GM18511 (cell line): Measurements from ENCODE around the gene FCHSD2.
"Not testable (repeated sequence)": the region's sequence is repeated elsewhere in the genome, so short reads cannot be mapped to it uniquely, and the experiment has no call there.

Experiments
- ATAC-seq: cut with Tn5 transposase; IDR thresholded peaks from one replicate; pipeline ENCODE4 v1.9.1; 2021; ENCODE audit warnings: mild to moderate bottlenecking, moderate library complexity; ENCODE audit not compliant: unreplicated experiment

FCHSD2 gene

DNA sequence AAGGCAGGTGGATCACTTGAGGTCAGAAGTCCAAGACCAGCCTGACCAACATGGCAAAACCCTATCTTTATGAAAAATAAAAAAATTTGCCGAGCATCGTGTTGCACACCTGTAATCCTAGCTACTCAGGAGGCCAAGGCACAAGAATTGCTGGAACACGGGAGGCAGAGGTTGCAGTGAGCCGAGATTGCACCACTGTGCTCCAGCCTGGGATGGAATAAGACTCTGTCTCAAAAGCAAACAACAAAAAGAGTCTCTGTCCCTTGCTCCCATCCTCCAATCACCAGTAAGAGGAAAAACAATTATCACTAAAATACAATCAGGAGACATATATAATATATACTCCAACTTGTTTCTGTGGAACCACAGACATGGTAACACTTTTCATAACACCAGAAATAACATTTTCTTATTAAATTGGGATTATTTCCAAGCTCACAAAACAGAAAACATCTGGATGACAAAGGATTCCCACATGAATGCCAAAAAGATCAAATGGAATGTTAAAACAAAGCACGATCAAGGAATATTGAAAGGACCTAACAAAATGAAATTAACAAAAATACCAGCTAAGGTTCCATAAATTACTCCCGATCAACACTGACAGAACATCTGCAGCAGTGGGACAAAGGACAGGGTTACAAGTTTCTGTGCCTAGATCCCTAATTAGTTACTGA lies 15.2 kb downstream of the FCHSD2 start:
- no peak for ATAC-seq

DNA sequence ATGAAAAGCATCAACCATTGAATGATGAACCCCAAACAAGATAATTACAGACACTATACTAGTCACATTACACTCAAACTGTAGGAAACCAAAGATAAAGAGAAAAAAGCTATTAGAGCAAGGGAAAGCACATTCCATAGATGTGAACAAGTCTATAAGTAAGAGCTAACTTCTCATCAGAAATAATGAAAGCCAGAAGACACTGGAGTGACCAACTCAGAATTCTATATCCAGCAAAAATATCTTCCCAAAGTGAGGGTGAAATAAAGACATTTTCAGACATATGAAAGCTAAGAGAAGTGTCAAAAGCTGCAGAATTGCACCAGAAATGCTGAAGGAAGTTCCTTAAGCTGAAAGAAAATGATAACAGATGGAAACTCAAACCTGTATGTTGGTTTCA lies 17.3 kb downstream of the FCHSD2 start:
- ATAC-seq: no peak

DNA sequence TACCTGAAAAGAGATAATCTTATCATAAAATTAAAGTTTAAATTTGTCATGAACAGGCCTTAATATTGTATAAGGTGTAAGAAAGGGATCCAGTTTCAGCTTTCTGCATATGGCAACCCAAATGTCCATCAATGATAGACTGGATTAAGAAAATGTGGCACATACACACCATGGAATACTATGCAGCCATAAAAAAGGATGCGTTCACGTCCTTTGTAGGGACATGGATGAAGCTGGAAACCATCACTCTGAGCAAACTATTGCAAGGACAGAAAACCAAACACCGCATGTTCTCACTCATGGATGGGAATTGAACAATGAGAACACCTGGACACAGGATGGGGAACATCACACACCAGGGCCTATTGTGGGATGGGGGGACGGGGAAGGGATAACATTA lies 18.2 kb downstream of the FCHSD2 start:
- not testable (repeated sequence) for ATAC-seq

DNA sequence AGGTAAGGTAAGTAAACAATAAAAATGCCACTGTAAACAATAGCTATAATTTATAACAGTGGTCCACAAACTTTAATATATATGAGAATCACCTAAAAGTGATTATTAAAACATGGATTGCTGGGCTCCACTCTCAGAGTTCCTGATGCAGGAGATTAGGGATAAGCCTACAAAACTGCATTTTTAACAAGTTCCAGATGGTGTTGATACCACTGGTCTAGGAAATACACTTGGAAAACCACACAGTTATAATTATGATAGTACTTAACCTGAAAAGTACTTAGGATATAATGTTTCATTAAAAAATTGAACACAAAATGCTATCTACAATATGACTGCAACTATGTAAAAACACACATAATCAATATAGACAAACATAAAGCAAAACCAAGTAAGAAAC lies 20.4 kb downstream of the FCHSD2 start:
- no peak for ATAC-seq

GRCh38 chr11:73117071-73117470 lies 25.0 kb downstream of the FCHSD2 start:
- ATAC-seq: no peak

GRCh38 chr11:73116636-73117035 lies 25.5 kb downstream of the FCHSD2 start:
- ATAC-seq: no peak

GRCh38 chr11:73114835-73115220 lies 27.3 kb downstream of the FCHSD2 start:
- ATAC-seq: no peak

GRCh38 chr11:73114110-73114834 lies 27.8 kb downstream of the FCHSD2 start:
- no peak for ATAC-seq

DNA sequence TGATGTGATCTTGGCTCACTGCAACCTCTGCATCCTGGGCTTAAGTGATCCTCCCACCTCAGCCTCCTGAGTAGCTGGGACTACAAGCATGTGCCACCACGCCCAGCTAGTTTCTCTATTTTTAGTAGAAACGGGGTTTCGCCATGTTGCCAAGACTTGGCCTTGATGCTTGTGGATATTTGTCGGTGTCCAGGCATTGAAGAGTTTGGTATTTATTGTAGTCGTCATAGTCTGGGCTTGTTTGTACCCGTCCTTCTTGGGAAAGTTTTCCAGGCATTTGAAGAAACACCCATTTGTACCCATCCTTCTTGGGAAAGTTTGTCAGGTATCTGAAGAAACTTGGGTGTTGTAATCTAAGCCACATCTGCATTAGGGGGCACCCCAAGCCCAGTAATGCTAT lies 28.7 kb downstream of the FCHSD2 start:
- no peak for ATAC-seq

DNA sequence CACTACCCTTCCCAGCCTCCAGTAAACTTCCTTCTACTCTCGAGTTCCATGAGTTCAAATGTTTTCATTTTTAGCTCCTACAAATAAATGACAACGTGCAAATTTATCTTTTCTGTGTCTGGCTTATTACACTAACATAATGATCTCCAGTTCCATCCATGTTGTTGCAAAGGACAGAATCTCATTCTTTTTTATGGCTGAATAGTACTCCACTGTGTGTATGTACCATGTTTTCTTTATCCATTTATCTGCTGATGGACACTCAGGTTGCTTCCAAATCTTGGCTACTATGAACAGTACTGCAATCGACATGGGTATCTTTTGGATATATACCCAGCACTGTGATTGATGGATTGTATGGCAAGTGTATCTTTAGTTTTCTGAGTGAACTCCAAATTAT lies 34.5 kb downstream of the FCHSD2 start:
- no peak for ATAC-seq

DNA sequence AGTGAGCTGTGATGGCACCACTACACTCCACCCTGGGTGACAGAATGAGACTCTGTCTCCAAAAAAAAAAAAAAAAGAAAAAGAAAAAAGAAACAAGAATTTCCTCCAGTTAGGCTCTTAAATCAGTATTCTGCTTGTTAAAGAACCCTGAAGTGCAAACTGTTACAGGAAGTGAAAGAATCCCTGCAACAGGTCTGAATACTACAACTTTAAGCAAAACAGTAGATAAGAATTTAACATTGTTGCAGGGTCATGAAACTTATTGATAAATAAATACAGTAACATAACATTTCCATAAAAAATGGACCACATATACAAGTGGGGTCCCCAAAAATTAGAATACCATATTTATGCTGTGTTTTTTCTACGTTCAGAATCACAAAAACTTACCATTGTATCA lies 35.8 kb downstream of the FCHSD2 start:
- no peak for ATAC-seq

DNA sequence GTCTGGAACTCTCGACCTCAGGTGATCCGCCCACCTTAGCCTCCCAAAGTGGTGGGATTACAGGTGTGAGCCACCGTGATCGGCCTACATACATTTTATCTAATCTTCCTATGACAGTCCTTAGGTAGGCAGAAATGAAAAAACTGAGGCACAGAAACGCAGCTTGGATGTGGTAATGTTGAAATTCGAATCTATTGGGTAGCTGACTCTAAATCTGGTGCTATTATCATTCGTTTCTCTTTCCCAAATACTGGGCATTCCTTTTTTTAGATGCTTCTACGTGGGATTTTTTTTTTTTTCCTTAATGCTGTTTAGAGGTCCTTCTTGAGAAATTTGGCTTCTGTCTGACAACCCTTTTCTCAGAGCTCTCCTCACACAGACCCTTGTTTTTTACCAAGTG lies 41.5 kb downstream of the FCHSD2 start:
- no peak for ATAC-seq

DNA sequence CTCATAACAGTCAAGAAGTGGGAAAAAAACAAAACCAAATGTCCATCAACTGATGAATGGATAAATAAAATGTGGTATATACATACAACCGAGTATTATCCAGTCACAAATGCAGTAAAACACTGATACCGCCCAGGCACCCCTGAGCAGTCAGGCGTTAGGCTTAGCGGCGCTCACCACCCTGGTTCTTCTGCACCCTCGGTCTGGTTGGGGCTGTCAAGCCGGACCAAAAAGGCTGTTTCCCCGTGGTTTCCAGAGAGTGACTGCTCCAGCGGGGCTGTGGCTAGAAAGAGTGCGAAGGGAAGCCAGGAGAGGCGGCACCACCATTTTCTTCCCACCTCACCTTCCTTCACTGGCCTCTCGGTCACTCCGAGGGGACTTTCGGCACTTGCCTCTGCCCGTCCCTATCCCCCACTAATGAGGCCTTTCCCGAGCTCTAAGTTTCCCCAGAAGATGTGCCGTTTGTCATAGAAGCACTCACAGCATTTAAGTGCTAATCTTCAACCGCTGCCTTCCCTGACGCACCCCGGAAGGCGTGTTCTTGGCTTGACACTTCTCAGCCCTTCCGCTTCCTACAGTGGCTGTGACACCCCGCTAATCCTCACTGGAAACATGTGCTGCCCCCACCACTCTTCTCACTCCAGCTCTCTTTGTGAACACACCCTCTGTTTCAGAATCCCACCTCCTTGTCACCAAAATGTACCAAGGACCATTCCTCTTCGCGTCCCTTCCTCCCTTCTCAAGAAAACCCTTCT lies 42.4 kb downstream of the FCHSD2 start:
- ATAC-seq: no peak

- no peak for ATAC-seq
These were observed 46.5 kb downstream of the FCHSD2 start for GRCh38 chr11:73095613-73096012.

DNA sequence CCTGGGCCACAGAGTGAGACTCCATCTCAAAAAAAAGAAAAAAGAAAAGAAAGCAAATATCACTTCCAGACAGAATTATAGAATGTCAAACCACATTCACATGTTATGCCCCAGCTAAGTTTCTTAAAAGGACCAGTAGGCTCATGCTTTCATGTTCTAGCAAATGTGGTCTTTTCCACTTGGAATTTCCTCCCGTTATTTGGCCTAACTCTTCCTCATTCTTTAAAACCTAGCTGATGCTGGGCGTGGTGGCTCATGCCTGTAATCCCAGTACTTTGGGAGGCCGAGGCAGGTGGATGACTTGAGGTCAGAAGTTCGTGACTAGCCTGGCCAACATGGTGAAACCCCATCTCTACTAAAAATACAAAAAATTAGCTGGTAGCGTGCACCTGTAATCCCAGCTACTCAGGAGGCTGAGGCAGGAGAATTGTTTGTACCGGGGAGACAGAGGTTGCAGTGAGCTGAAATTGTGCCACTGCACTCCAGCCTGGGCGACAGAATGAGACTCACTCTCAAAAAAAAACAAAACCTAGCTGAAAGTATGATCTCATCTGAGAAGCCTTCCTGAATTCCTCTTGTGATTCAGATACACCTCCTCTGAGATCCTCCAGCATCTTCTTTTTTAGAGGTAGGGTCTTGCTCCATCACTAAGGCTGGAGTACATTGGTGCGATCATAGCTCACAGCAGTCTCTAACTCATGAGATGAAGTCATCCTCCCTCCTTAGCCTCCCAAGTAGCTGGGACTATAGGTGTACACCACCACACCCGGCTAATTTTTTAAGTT lies 50.4 kb downstream of the FCHSD2 start:
- no peak for ATAC-seq

- ATAC-seq: no peak
These were observed 54.4 kb downstream of the FCHSD2 start for GRCh38 chr11:73087730-73088129.

DNA sequence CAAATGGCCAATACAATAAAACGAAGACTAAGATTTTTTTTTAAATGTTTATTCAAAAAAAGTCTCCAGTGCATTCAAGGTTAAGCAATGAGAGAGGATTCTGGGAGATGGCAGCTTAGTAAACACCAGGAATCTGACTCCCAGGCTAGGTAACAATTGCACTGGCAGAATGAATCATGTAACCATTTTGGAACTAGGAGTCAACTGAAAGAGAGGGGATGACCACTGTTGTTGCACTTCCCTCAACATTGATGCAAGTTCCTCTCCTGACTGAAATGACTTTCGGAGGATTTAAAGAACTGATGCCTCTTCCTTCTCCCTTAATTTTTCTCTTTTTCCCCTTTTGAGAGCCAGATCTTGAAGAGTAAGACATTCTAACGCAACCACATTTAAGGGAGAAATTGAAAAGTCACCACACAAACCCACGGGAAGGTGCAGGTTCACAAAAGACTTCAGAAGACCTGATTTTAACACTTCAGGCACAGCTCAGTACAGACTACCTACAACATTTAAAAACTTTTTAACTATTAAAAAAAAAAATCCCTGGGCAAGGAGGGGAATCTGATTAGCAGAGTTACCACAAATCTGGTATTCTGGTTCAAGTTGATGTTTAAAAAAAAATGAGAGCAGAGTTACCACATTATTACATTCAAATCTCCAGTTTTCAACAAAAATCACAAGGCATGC lies 56.8 kb downstream of the FCHSD2 start:
- ATAC-seq: no peak

GRCh38 chr11:73078631-73079030 lies 63.5 kb downstream of the FCHSD2 start:
- no peak for ATAC-seq

DNA sequence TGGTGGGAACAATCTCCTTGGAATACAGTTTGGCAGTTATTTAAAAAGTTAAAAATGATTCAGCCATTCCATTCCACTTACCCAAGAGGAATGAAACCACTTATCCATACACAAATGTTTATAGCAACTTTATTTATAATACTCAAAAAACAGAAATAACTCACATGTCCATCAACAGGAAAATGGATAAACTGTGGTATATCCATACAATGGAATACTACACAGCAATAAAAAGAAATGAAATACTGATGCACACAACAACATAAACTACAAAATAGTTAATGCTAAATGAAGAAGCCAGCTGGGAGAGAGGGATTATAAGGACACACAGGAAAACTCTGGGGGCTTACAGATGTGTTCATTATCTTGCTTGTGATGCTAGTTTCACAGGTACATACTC lies 64.7 kb downstream of the FCHSD2 start:
- ATAC-seq: no peak

DNA sequence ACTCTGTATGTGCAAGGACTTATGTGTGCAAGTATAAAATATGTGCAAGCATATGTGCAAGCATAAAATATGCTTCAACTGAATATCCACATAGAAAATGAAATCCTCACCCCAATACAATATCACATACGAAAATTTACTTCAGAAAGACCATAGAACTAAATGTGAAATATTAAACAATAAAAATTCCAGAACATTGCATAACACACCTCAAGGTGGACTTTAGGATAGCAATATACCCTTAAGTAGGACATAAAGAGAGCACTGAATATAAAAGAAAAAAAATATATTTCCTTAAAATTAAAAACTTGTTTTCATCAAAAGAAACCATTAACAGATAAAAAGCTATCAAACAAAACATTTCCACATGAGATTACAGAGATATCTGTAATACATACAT lies 67.8 kb downstream of the FCHSD2 start:
- ATAC-seq: no peak
